ENCODE data around the gene TRIM8.

TRIM8 gene

DNA sequence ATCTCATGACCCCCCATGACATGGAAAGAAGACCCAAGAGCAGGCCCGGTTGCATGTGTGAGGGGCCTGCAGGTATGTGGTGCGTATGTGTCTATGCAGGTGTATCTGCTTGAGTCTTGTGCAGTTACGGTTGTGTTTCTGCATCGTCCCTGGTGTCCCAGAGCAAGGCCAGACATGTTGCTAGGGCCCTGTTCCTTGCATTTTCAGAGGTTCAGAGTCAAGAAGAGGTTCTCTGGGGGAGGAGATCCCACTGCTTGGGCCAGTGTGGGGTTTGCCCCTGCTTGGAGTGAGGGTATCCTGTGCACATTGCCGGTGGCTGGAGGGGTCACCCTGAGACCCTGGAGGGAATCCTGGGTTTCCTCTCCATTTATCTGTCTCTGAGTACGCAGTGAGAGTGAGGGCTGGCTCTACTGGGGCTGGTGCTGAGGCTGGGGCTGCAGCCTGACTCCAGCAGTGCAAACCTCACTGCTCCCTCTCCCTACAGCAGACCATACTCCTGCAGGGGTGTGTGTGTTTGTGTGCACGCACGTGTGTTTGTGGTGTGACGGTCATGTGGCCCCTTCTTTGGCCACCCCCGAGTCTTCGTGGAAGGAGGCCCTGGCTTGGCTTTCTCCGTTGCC, 4.1 kb downstream of the TRIM8 start:
- Histone ChIP-seq H3K4me3 (ENCODE audit: low read length) (no peak overlapping the region), H3K9me3 (ENCODE audit: control insufficient read depth, low read depth, low read length) (no peaks in the 10 kb centered on the region), H3K36me3 (ENCODE audit: control insufficient read depth, low read depth, low read length) (peaks cover 4% of the 10 kb centered on the region), H3K4me1 (ENCODE audit: control insufficient read depth, low read depth, low read length) (peaks cover 53% of the 10 kb centered on the region), H3K27me3 (ENCODE audit: control insufficient read depth, insufficient read depth, low read length) (no peaks in the 10 kb centered on the region), H3K9ac (ENCODE audit: low read length) (peak overlapping the region; percentile 24), H3K27ac (ENCODE audit: low read length) (no peak overlapping the region)

DNA sequence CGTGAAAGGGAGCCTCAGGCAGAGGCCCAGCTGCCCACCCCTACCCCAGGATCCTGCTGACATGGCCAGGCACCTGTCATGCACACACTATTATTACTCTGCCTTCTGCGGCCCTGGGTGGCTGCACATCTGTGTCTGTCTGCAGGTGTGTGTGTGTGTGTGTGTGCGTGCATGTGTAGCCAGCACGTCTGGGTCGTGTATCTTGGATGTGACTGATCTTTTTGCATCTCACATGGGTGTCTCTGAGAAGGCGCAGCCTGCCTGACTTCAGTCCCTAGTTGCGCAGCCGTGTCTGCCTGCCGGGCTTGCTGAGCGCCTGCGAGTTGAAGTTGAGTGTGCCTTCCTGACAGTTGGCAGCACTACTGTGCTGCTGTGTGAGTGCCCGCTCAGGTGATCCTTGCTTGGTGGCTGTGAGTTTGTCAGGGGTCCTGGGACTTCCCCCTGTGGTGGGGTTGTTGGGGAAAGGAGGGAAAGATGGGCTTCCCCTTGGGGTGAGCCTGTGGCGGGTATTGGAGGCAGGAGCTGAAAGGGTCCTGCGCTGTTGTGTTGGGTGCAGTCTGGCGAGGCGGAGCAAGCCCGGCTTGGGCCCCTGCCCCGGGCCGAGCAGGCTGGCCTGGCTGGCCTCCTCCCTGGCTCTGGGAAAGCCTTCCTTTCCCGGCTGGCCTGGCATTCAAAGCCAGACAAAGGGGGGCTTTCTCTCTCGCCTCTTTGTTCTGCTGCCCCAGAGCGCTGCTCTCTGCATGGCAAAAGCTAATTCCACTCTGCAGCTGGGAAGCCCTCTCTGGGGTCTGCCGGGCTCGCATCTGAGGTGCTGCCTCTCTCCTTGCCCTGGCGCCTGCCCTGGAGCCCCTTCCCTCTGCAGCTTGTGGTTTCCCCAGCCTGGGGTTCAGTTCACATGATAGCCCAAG, 4.9 kb downstream of the TRIM8 start:
- peaks cover 4% of the 10 kb centered on the region for H3K36me3 ChIP-seq (ENCODE audit: control insufficient read depth, low read depth, low read length)
- H3K27ac ChIP-seq (ENCODE audit: low read length) = no peak overlapping the region
- H3K4me3 ChIP-seq (ENCODE audit: low read length) = peak overlapping the region; percentile 2
- H3K4me1 ChIP-seq (ENCODE audit: control insufficient read depth, low read depth, low read length) = peaks cover 53% of the 10 kb centered on the region
- no peaks in the 10 kb centered on the region for H3K27me3 ChIP-seq (ENCODE audit: control insufficient read depth, insufficient read depth, low read length)
- H3K9ac ChIP-seq (ENCODE audit: low read length) = peak overlapping the region; percentile 24
- H3K9me3 ChIP-seq (ENCODE audit: control insufficient read depth, low read depth, low read length) = no peaks in the 10 kb centered on the region

DNA sequence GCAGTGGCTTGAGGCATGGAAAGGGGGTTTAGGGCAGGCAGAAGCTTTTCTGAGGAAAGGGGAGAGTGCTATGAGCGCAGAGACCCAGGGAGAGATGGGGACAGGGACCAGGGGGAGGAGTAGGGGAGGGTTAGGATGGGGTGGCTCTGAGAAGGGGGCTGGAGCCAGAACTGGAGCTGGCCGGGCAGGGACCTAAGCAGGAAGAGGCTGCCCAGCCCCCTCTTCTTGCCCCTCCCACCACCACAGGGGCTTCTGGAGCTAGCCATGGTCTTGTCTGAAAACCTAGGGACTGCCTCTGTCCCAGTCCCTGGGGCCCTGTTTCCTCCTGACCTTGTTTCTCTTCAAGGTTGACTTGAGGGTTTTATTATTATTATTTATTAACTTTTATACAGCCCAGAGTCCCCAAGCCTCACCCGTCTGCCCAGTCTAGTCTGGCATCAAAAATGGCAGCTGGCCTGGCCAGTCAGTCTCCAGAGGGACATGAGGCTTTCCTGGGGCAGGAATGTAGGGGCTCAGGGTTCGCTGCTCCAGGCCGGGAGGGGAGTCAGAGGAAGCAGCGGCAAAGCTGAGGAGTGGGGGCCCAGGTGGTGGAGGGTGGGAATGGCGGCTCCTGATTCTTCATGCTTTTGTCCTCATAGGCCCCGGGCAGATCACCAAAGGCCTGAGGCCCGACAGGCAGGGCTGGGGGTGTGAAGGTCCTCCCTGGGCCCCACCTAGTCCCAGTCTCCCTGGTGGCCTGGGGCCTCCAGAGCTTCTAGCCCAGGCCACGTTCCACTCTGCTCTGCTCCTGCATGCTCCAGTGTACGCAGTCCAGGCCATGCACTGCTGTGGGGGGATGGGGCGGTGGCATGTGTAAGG, 5.7 kb downstream of the TRIM8 start:
- H3K9ac ChIP-seq (ENCODE audit: low read length) = peak overlapping the region; percentile 24
- H3K4me1 ChIP-seq (ENCODE audit: control insufficient read depth, low read depth, low read length) = peaks cover 53% of the 10 kb centered on the region

DNA sequence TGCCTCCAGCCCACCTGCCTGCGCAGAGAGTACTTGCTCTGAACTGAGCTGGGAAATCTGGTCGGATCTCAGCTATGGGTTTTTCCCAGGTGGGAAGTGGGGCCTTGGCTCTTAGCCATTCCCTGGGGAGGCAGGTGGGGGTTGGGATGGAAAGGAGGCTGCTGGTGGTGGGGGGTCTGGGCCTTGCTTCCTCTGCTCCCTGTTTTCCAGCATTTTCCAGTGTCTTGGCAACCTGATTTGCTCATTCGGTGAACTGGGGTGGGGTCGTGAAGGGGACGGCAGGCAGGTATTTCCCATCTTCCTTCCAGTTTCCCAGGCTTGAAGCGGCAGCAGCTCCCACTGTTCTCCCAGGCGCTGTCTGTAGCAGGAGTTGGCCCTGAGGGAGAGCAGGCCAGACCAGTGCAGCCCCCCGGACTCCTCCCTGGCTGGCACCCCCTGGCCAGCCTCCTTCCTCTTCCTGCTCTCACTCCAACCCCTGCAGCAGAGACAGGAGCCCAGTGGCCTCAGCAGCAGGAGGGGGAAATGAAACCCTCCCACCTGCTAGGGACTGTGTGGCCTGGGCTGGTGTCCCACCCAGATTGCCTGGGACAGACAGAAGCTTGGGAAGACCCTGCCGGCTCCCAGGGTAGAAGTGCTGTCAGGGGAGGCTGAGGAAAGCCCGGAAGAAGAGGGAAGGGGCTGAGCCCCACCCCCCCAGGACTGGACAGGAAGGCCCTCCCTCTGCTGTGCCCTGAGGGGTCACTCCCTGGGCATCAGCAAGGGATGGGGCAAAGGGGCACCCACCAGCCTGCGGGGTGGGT, 6.6 kb downstream of the TRIM8 start:
- Histone ChIP-seq H3K27ac (ENCODE audit: low read length) (no peak overlapping the region), H3K4me1 (ENCODE audit: control insufficient read depth, low read depth, low read length) (peaks cover 53% of the 10 kb centered on the region), H3K4me3 (ENCODE audit: low read length) (no peak overlapping the region)

More for the DNA sequence above, 5.7 kb downstream of the TRIM8 start:
- Histone ChIP-seq H3K27me3 (ENCODE audit: control insufficient read depth, insufficient read depth, low read length) (no peaks in the 10 kb centered on the region), H3K4me3 (ENCODE audit: low read length) (peak overlapping the region; percentile 2), H3K9me3 (ENCODE audit: control insufficient read depth, low read depth, low read length) (no peaks in the 10 kb centered on the region), H3K36me3 (ENCODE audit: control insufficient read depth, low read depth, low read length) (peaks cover 8% of the 10 kb centered on the region), H3K27ac (ENCODE audit: low read length) (no peak overlapping the region)

DNA sequence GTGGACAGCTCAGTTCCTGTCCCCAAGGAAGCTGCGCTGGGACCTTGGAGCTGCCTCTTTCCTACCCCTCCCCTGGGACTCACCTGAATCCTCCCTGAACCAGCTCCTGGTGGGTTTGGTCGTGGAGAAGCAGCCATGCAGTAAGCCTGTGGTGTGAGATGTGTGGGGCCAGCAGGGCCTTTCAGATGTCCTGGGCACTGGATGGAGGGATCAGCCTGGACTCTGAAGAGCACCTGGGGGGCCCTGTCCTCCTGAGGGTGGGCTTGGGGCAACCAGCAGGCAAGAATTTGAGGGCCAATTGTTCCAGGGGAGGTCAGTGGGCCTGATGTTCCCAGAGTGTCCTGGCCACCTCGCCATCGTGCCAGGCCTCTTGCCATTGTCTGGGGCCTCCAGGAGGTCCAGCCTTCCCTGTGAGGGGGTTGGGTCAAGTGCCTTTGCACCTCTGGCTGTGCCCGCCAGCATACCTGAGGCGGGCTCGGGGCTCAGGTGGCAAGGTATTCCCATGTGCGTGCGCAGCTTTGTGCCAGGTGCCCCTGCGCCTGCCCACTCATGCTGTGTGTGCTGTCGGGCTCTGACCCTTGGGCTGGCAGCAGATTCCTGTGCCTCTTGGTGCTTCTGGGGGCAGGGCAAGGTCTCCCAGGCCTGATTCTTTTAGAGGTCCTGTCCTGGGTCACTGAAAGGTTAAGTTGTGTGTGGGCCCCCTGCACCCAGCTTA, 7.3 kb downstream of the TRIM8 start:
- Histone ChIP-seq H3K27ac (ENCODE audit: low read length) (no peak overlapping the region), H3K36me3 (ENCODE audit: control insufficient read depth, low read depth, low read length) (peaks cover 24% of the 10 kb centered on the region), H3K9me3 (ENCODE audit: control insufficient read depth, low read depth, low read length) (no peaks in the 10 kb centered on the region), H3K27me3 (ENCODE audit: control insufficient read depth, insufficient read depth, low read length) (no peaks in the 10 kb centered on the region), H3K4me1 (ENCODE audit: control insufficient read depth, low read depth, low read length) (peaks cover 47% of the 10 kb centered on the region), H3K4me3 (ENCODE audit: low read length) (no peak overlapping the region), H3K9ac (ENCODE audit: low read length) (no peak overlapping the region)

More for the DNA sequence above, 6.6 kb downstream of the TRIM8 start:
- Histone ChIP-seq H3K9ac (ENCODE audit: low read length) (no peak overlapping the region), H3K9me3 (ENCODE audit: control insufficient read depth, low read depth, low read length) (no peaks in the 10 kb centered on the region), H3K27me3 (ENCODE audit: control insufficient read depth, insufficient read depth, low read length) (no peaks in the 10 kb centered on the region), H3K36me3 (ENCODE audit: control insufficient read depth, low read depth, low read length) (peaks cover 16% of the 10 kb centered on the region)

DNA sequence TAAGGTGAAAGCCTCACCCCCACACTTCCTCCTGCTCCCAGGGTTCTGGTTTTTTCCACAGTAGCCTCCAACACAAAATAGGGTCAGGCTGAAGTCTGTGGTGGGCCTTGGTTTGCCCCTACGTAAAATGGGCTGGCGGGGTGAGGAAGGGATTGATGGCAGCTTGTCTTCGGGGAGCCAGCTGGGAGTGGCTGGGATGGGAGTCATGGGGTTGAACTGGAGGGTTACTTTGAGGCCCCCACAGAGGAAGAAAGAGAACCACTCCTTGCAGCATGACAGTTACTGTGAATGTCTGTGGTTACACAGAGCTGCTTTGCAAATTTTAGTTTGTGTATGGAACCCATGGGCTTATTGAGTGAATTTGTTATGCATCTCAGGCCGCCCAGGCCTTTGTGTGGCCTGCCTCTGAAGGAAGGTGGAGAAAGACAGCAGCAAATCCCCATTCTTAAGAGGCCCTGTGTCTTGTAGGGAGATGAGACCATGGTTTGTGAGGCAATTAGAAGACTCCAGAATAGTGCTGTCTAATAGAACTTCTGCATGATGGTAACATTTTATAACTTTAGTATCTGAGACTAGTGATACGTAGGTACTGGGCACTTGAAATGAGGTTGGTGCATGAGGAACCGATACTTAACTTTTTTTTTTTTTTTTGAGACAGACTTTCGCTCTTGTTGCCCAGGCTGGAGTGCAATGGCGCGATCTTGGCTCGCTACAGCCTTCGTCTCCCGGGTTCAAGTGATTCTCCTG, 8.1 kb downstream of the TRIM8 start:
- Histone ChIP-seq H3K4me3 (ENCODE audit: low read length) (no peak overlapping the region), H3K4me1 (ENCODE audit: control insufficient read depth, low read depth, low read length) (peaks cover 40% of the 10 kb centered on the region), H3K9me3 (ENCODE audit: control insufficient read depth, low read depth, low read length) (no peaks in the 10 kb centered on the region), H3K27ac (ENCODE audit: low read length) (no peak overlapping the region), H3K27me3 (ENCODE audit: control insufficient read depth, insufficient read depth, low read length) (no peaks in the 10 kb centered on the region), H3K9ac (ENCODE audit: low read length) (no peak overlapping the region), H3K36me3 (ENCODE audit: control insufficient read depth, low read depth, low read length) (peaks cover 31% of the 10 kb centered on the region)

DNA sequence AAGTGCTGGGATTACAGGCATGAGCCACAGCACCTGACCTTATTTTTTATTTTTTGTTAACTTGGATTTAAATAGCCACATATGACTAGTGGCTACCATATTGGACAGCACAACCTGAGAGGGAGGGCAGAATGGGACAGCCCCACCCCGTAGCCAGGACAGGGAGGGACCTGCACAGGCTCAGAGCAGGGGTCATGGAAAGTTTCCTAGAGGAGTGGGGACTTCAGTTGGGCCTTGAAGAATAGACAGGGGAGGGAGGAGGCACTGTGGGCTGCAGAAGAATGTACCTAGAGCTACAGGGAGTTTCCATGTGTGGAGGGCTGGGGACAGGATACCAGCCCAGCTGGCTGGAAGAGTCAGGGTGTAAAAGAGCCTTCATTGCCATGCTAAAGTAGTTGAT, 8.8 kb downstream of the TRIM8 start:
- peaks cover 29% of the 10 kb centered on the region for H3K36me3 ChIP-seq (ENCODE audit: control insufficient read depth, low read depth, low read length)
- H3K9ac ChIP-seq (ENCODE audit: low read length) = no peak overlapping the region
- peaks cover 33% of the 10 kb centered on the region for H3K4me1 ChIP-seq (ENCODE audit: control insufficient read depth, low read depth, low read length)
- H3K27me3 ChIP-seq (ENCODE audit: control insufficient read depth, insufficient read depth, low read length) = no peaks in the 10 kb centered on the region
- no peaks in the 10 kb centered on the region for H3K9me3 ChIP-seq (ENCODE audit: control insufficient read depth, low read depth, low read length)
- no peak overlapping the region for H3K4me3 ChIP-seq (ENCODE audit: low read length)
- H3K27ac ChIP-seq (ENCODE audit: low read length) = no peak overlapping the region

DNA sequence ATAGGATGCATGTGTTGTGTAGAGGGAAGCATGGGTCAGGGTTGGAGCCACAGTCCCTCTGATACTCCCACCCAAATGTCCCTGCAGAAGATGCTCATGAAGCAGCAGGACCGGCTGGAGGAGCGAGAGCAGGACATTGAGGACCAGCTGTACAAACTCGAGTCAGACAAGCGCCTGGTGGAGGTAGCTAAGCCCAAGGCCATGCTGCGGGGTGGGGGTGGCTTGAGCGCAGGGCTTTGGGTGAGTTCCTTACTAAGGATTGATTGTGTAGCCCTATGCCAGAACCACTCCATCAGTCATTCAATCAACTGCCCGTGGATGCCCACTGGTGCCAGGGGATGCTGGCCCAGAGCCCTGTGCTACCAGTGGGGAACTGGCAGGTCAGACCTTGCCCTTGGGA, 10.3 kb downstream of the TRIM8 start:
- Histone ChIP-seq H3K9ac (ENCODE audit: low read length) (no peak overlapping the region), H3K27me3 (ENCODE audit: control insufficient read depth, insufficient read depth, low read length) (no peaks in the 10 kb centered on the region), H3K36me3 (ENCODE audit: control insufficient read depth, low read depth, low read length) (peaks cover 32% of the 10 kb centered on the region), H3K4me3 (ENCODE audit: low read length) (no peak overlapping the region), H3K27ac (ENCODE audit: low read length) (no peak overlapping the region), H3K9me3 (ENCODE audit: control insufficient read depth, low read depth, low read length) (no peaks in the 10 kb centered on the region), H3K4me1 (ENCODE audit: control insufficient read depth, low read depth, low read length) (peaks cover 18% of the 10 kb centered on the region)

DNA sequence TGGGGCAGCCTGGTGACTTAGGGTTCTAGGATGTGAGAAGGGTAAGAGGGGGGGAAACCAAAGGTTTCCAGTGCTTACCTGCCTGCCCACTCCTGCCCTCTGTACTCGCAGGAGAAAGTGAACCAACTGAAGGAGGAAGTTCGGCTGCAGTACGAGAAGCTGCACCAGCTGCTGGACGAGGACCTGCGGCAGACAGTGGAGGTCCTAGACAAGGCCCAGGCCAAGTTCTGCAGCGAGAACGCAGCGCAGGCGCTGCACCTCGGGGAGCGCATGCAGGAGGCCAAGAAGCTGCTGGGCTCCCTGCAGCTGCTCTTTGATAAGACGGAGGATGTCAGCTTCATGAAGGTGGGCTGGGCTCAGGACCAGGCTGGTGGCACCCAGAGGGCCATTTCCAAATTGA, 10.7 kb downstream of the TRIM8 start:
- no peak overlapping the region for H3K4me3 ChIP-seq (ENCODE audit: low read length)
- peaks cover 32% of the 10 kb centered on the region for H3K36me3 ChIP-seq (ENCODE audit: control insufficient read depth, low read depth, low read length)
- H3K27me3 ChIP-seq (ENCODE audit: control insufficient read depth, insufficient read depth, low read length) = no peaks in the 10 kb centered on the region
- no peak overlapping the region for H3K27ac ChIP-seq (ENCODE audit: low read length)
- peaks cover 15% of the 10 kb centered on the region for H3K4me1 ChIP-seq (ENCODE audit: control insufficient read depth, low read depth, low read length)
- H3K9me3 ChIP-seq (ENCODE audit: control insufficient read depth, low read depth, low read length) = no peaks in the 10 kb centered on the region
- no peak overlapping the region for H3K9ac ChIP-seq (ENCODE audit: low read length)

DNA sequence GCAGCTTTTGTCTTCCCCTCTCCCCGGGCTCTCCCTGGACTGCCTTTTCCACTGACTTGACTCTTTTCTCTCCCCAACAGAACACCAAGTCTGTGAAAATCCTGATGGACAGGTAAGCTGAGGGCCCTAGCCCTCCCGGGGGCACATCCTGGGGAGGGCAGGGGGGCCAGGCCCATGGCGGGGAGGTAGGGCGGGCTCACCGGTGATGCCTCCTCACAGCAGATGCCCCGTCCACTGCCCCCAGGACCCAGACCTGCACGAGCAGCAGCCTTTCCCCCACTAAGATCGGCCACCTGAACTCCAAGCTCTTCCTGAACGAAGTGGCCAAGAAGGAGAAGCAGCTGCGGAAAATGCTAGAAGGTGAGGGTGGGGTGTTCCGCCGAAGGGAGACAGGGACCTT, 11.7 kb downstream of the TRIM8 start:
- peaks cover 4% of the 10 kb centered on the region for H3K4me1 ChIP-seq (ENCODE audit: control insufficient read depth, low read depth, low read length)
- H3K27me3 ChIP-seq (ENCODE audit: control insufficient read depth, insufficient read depth, low read length) = no peaks in the 10 kb centered on the region
- H3K9me3 ChIP-seq (ENCODE audit: control insufficient read depth, low read depth, low read length) = no peaks in the 10 kb centered on the region
- H3K36me3 ChIP-seq (ENCODE audit: control insufficient read depth, low read depth, low read length) = peaks cover 32% of the 10 kb centered on the region
- no peak overlapping the region for H3K27ac ChIP-seq (ENCODE audit: low read length)
- H3K4me3 ChIP-seq (ENCODE audit: low read length) = no peak overlapping the region
- H3K9ac ChIP-seq (ENCODE audit: low read length) = no peak overlapping the region
